Activated CD4-positive, alpha-beta T cell treated with anti-CD3 and anti-CD28 coated beads, Interleukin-2, amount 10 ng/mL, durations not matched to agents 24 days and 14 days (primary cell): ENCODE measurements around the gene RASSF5. TPM values are rescaled to one million over a fixed set of nuclear protein-coding genes. Genes with fewer than 3 reads are reported as not detected.

Experiments
- DNase-seq: peaks from one replicate; pipeline ENCODE4 v3.0.0; 2022
- H3K27ac Mint-ChIP-seq: one replicate; pipeline ENCODE4 v1.8.0; 2022; ENCODE audit warnings: mild to moderate bottlenecking, mixed read lengths
- H3K27me3 Mint-ChIP-seq: one replicate; pipeline ENCODE4 v1.8.0; 2022; ENCODE audit warnings: mixed read lengths
- H3K36me3 Mint-ChIP-seq: one replicate; pipeline ENCODE4 v1.8.0; 2022; ENCODE audit warnings: low read depth, mild to moderate bottlenecking, mixed read lengths
- H3K4me1 Mint-ChIP-seq: one replicate; pipeline ENCODE4 v1.8.0; 2021; ENCODE audit warnings: mixed read lengths
- H3K4me3 Mint-ChIP-seq: one replicate; pipeline ENCODE4 v1.8.0; 2022; ENCODE audit warnings: mild to moderate bottlenecking, moderate library complexity, mixed read lengths
- H3K9me3 Mint-ChIP-seq: one replicate; pipeline ENCODE4 v1.8.0; 2021; ENCODE audit warnings: mixed read lengths
- intact Hi-C: fragments of 100-400 bp; cut with micrococcal nuclease; formaldehyde crosslinking; loops from one replicate; pipeline ENCODE4 v1.15.1; 2023
- total RNA-seq: library from RNA; stranded (reverse); gene quantifications from 2 replicates; pipeline ENCODE4 v1.2.3, GENCODE V29; 2022

The RASSF5 gene
- total RNA-seq, 1 donor from 2014 or later = 193 TPM

DNA sequence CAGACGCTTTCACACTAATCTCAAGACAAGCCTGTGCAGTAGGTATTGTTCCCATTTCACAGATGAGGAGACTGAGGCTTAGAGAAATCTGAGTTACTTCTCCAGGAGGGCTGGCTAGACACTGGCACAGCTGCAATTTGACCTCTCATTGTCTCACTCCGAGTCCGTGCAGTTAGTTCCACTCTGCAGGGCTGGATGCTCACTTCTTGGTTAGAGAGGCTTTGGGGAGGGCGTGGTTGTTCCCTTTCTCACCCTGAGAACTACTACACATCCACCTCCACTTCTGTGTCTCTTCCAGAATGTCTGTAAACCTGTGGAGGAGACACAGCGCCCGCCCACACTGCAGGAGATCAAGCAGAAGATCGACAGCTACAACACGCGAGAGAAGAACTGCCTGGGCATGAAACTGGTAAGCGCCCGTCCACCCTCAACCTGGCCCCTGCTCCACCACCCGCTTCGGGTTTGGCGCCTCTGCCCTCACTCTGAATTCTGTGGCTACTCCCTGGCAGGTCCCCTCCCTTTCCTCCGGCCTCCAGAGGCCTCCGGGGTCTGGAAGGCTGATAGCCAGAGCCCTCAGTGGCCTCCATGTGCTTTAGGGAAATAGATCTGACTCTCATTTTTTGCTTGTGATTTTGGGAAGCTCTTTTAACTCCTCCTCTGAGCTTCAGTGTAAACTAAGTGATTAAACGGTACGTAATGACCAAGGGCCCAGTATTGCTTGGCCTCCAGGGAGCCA, 75.8 kb downstream of the RASSF5 start:
- H3K27me3 Mint-ChIP-seq = no peaks in the 10 kb centered on the region
- H3K36me3 Mint-ChIP-seq = peaks cover 85% of the 10 kb centered on the region
- DNase-seq = peak; percentile 79
- H3K4me1 Mint-ChIP-seq = peaks cover 84% of the 10 kb centered on the region
- peak overlapping the region; percentile 100 for H3K27ac Mint-ChIP-seq
- intact Hi-C loops = loop anchor here (1.0 kb wide), 4 partner anchors 38 to 104 kb away; no protein-coding TSS in a partner anchor
- peak overlapping the region; percentile 84 for H3K4me3 Mint-ChIP-seq
- H3K9me3 Mint-ChIP-seq = no peaks in the 10 kb centered on the region

DNA sequence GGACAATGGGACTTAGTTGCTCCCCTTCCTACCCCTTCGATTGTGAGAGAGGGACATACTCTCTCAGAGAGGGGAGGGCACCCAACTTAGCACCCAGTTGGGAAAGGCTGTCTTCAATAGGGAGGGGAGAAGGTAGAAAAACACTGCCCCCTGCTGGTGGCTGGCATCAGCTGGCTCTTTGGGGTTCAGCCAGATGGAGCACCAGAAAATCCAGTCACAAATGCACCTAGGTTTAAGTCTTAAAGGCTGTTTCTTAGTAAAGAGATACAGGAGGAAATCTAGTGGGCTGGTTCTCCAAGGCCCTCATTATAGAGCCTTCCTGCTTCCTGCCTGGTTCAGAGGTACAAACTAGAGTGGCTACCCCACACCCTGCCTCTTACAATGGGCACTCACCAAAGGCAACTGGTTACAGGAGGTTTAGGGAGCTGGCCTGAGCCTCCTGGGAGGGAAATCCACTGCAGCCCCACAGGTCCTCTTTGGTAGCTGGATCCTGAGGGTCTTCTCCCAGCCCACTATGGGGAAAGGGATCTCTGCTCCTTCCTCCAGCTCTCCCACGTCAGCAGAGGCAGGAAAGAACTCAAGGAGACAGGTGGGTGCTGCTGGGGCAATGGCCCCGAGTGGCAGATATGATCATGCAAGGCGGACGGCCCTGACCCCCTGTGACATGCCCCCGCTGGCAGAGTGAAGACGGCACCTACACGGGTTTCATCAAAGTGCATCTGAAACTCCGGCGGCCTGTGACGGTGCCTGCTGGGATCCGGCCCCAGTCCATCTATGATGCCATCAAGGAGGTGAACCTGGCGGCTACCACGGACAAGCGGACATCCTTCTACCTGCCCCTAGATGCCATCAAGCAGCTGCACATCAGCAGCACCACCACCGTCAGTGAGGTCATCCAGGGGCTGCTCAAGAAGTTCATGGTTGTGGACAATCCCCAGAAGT, 76.6 kb downstream of the RASSF5 start:
- Mint-ChIP-seq H3K9me3 (no peaks in the 10 kb centered on the region), H3K27me3 (no peaks in the 10 kb centered on the region), H3K4me3 (peak overlapping the region; percentile 84), H3K36me3 (peaks cover 84% of the 10 kb centered on the region), H3K27ac (peak overlapping the region; percentile 100), H3K4me1 (peaks cover 83% of the 10 kb centered on the region)
- DNase-seq = peak; percentile 94
- intact Hi-C loops = loop anchor here (1.0 kb wide), 4 partner anchors 39 to 105 kb away; no protein-coding TSS in a partner anchor

DNA sequence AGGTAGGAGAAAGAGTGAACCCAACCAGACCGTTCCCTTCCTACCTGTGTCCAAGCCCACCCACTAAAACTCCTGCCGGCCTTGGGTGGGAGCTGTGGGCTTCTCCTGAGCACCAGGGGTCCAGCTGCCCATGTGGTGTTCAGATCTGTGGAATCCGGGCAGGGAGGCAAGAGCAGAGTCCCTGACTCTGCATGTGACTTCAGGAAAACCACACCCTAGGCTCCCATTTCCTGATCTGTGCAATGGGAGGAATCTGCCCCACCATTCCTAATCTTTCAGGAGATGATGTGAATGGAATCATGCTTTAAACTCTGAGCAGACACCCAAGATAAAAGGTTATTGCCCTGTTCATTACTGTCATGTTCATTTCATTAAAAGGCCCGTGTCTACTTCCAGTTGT, 77.4 kb downstream of the RASSF5 start:
- H3K27me3 Mint-ChIP-seq = no peaks in the 10 kb centered on the region
- H3K9me3 Mint-ChIP-seq = no peaks in the 10 kb centered on the region
- H3K27ac Mint-ChIP-seq = peak overlapping the region; percentile 94
- H3K36me3 Mint-ChIP-seq = peaks cover 84% of the 10 kb centered on the region
- DNase-seq = no peak
- intact Hi-C loops = no loop called here
- H3K4me1 Mint-ChIP-seq = peaks cover 82% of the 10 kb centered on the region
- no peak overlapping the region for H3K4me3 Mint-ChIP-seq

DNA sequence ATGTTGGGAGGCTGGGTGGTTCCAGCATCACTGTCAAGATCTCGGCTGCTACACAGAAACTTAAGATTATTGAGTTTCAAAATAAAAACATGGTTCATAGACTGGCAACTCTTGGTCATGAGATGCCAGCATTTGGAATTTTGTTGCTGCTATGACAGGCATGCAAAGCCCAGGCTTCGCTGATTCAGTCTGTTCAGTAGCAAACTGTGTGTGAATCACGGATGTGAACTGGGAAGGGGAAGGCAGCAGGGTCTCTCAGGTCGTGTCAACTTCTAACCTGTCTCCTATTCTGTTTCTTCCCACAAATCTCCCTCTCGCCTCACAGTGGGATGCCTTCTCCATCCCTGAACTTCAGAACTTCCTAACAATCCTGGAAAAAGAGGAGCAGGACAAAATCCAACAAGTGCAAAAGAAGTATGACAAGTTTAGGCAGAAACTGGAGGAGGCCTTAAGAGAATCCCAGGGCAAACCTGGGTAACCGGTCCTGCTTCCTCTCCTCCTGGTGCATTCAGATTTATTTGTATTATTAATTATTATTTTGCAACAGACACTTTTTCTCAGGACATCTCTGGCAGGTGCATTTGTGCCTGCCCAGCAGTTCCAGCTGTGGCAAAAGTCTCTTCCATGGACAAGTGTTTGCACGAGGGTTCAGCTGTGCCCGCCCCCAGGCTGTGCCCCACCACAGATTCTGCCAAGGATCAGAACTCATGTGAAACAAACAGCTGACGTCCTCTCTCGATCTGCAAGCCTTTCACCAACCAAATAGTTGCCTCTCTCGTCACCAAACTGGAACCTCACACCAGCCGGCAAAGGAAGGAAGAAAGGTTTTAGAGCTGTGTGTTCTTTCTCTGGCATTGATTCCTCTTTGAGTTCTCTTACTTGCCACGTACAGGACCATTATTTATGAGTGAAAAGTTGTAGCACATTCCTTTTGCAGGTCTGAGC, 79.4 kb downstream of the RASSF5 start:
- Mint-ChIP-seq H3K36me3 (peaks cover 78% of the 10 kb centered on the region), H3K4me3 (no peak overlapping the region), H3K27me3 (no peaks in the 10 kb centered on the region), H3K27ac (peak overlapping the region; percentile 94), H3K4me1 (peaks cover 78% of the 10 kb centered on the region), H3K9me3 (no peaks in the 10 kb centered on the region)
- DNase-seq = no peak
- intact Hi-C loops = no loop called here

DNA sequence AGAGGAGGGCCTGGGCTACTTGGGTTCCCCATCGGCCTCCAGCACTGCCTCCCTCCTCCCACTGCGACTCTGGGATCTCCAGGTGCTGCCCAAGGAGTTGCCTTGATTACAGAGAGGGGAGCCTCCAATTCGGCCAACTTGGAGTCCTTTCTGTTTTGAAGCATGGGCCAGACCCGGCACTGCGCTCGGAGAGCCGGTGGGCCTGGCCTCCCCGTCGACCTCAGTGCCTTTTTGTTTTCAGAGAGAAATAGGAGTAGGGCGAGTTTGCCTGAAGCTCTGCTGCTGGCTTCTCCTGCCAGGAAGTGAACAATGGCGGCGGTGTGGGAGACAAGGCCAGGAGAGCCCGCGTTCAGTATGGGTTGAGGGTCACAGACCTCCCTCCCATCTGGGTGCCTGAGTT, 80.6 kb downstream of the RASSF5 start:
- Mint-ChIP-seq H3K4me1 (peaks cover 76% of the 10 kb centered on the region), H3K36me3 (peaks cover 84% of the 10 kb centered on the region), H3K4me3 (no peak overlapping the region), H3K27ac (peak overlapping the region; percentile 94), H3K9me3 (no peaks in the 10 kb centered on the region), H3K27me3 (no peaks in the 10 kb centered on the region)
- intact Hi-C loops = no loop called here
- no peak for DNase-seq

DNA sequence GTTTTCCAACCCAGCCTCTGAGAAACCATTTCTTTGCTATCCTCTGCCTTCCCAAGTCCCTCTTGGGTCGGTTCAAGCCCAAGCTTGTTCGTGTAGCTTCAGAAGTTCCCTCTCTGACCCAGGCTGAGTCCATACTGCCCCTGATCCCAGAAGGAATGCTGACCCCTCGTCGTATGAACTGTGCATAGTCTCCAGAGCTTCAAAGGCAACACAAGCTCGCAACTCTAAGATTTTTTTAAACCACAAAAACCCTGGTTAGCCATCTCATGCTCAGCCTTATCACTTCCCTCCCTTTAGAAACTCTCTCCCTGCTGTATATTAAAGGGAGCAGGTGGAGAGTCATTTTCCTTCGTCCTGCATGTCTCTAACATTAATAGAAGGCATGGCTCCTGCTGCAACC, 81.2 kb downstream of the RASSF5 start:
- Mint-ChIP-seq H3K36me3 (peaks cover 82% of the 10 kb centered on the region), H3K27me3 (no peaks in the 10 kb centered on the region), H3K9me3 (no peaks in the 10 kb centered on the region), H3K4me3 (peak overlapping the region; percentile 44), H3K4me1 (peaks cover 72% of the 10 kb centered on the region), H3K27ac (peak overlapping the region; percentile 94)
- peak; percentile 60 for DNase-seq
- intact Hi-C loops = no loop called here

DNA sequence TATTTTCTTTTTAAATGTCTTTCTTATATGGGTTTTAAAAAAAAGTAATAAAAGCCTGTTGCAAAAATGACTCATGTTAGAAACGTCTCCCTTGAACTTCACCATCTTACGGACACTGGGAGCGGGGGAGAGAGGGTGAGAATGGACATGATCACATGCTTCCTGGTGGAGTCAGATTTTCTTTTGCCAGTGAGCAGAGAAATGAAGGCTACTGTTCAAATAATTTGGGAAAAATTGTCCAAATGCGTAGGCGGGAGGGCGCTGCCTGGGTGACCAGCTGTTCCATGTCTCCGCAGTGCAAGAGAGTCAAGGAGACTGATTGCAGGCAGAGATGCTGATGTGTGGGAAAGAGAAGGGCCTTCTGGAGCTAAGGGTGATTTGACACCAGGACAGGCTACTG, 81.9 kb downstream of the RASSF5 start:
- no peaks in the 10 kb centered on the region for H3K27me3 Mint-ChIP-seq

DNA sequence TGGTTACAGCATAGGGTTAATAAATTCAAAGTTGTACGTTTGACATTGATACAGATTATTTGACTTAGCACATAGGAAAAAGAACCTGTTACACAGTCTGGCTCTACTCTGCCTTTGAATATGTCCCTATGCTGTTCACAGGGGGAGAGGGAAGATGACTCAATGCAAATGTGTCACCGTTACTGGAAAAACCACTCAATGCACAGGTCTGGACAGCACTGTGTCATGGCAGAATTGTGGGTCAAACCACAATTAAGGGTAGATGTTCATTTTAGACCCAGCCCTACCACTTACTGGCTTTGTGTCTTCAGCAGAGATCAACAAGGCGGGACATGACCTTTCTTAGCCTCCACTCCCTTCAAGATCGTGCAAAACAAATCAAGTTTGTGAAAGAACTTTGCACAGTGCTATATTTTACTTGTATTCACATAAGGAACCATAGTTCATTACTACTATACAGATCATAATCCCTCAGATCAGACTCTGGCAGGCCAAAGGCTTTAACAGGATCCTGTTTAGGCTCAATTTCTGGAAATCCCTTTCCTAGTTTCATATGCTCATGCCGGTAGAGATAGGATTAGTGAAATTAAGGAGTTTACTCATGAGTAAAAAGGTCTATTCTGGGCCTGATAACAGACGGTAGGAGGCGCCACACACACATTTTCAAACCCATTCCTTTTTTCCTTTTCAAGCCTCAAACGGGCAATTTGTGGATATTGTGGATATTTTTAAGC, 82.9 kb downstream of the RASSF5 start:
- Mint-ChIP-seq H3K27ac (peak overlapping the region; percentile 94), H3K9me3 (no peaks in the 10 kb centered on the region), H3K27me3 (no peaks in the 10 kb centered on the region), H3K36me3 (peaks cover 77% of the 10 kb centered on the region), H3K4me1 (peaks cover 65% of the 10 kb centered on the region), H3K4me3 (peak overlapping the region; percentile 78)
- peak; percentile 90 for DNase-seq
- intact Hi-C loops = loop anchor here (1.0 to 5.0 kb wide), 8 partner anchors 10 to 86 kb away; partner anchors contain the start of gene DYRK3

More for the DNA sequence above, 81.9 kb downstream of the RASSF5 start:
- Mint-ChIP-seq H3K4me1 (peaks cover 71% of the 10 kb centered on the region), H3K4me3 (peak overlapping the region; percentile 73), H3K27ac (peak overlapping the region; percentile 94), H3K9me3 (no peaks in the 10 kb centered on the region), H3K36me3 (peaks cover 80% of the 10 kb centered on the region)
- intact Hi-C loops = no loop called here
- peak; percentile 58 for DNase-seq

DNA sequence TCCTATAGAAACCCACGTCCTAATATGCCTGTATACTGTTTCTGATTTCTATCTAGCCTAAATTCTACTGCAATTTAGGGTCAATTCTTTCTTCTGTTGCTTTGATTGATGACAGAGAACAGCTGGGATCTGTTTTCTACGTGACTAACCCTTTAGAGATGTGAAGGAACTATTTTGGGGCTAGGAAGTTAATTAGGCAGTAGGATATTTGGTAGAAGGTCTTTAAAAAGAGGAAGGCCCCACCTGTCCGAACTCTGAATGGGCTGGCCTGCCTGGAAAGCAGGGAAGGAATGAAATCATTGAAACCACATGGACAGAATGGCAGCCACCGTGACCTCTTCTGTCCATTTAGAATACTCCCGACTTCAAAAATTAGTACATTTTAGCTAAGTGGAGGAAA, 83.9 kb downstream of the RASSF5 start:
- peak overlapping the region; percentile 94 for H3K27ac Mint-ChIP-seq
- no peaks in the 10 kb centered on the region for H3K9me3 Mint-ChIP-seq
- intact Hi-C loops = loop anchor here (2.0 to 5.0 kb wide), 4 partner anchors 16 to 71 kb away; partner anchors contain the start of gene DYRK3
- H3K4me1 Mint-ChIP-seq = peaks cover 62% of the 10 kb centered on the region
- H3K27me3 Mint-ChIP-seq = no peaks in the 10 kb centered on the region
- peak overlapping the region; percentile 78 for H3K4me3 Mint-ChIP-seq
- H3K36me3 Mint-ChIP-seq = peaks cover 80% of the 10 kb centered on the region
- DNase-seq = no peak

DNA sequence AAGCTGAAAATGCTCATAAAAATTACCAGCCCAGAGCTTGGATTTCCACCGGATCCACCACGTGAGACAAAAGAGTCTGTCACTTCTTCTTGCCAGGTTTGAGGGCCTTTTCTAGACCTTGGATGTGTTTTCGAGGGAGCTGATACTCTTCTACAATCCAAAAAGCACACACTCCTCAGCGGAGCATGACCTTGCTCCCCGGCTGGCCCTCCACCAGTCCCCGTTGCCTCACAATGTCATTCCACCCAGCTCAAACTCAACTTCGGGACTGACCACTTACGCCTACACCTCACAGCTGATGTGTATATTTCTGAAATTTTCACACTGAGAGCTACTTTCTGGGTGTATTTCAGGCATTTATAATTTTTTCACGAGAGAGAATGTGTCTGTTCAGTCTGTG, 84.4 kb downstream of the RASSF5 start:
- H3K4me1 Mint-ChIP-seq = peaks cover 58% of the 10 kb centered on the region
- H3K4me3 Mint-ChIP-seq = peak overlapping the region; percentile 42
- H3K9me3 Mint-ChIP-seq = no peaks in the 10 kb centered on the region
- intact Hi-C loops = loop anchor here (2.0 to 5.0 kb wide), 4 partner anchors 17 to 71 kb away; partner anchors contain the start of gene DYRK3
- peaks cover 77% of the 10 kb centered on the region for H3K36me3 Mint-ChIP-seq
- H3K27ac Mint-ChIP-seq = peak overlapping the region; percentile 87
- DNase-seq = no peak
- no peaks in the 10 kb centered on the region for H3K27me3 Mint-ChIP-seq

DNA sequence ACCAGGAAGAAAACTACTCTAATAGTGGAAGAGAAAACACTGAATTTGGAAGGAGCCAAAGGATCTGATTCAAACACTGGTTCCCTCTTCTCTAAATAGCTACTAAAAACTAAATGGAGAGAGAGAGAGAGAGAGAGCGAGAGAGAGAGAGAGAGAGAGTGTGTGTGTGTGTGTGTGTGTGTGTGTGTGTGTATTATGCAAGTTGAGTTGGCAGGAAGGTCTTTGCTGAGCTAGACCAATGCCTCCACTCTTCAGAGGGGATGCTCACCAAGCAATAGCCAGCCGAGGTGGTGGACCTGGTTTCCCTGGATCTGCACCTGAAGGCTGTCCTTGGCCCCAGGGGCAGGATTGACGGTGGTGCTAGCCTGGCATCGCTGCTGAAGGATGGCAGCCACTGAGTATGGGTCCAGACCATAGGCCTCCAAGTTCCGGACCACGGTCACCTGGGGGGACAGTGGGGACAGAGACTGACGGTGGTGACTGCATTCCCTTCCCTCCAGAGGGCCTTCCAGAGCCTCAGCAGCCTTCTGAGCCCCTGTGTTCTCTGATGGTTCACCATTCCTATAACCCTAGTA, 86.1 kb downstream of the RASSF5 start:
- Mint-ChIP-seq H3K4me3 (no peak overlapping the region), H3K27me3 (no peaks in the 10 kb centered on the region), H3K4me1 (peaks cover 46% of the 10 kb centered on the region), H3K36me3 (peaks cover 72% of the 10 kb centered on the region), H3K9me3 (no peaks in the 10 kb centered on the region), H3K27ac (peak overlapping the region; percentile 67)
- intact Hi-C loops = loop anchor here (5.0 kb wide), 1 partner anchor 69 kb away; no protein-coding TSS in a partner anchor
- no peak for DNase-seq

DNA sequence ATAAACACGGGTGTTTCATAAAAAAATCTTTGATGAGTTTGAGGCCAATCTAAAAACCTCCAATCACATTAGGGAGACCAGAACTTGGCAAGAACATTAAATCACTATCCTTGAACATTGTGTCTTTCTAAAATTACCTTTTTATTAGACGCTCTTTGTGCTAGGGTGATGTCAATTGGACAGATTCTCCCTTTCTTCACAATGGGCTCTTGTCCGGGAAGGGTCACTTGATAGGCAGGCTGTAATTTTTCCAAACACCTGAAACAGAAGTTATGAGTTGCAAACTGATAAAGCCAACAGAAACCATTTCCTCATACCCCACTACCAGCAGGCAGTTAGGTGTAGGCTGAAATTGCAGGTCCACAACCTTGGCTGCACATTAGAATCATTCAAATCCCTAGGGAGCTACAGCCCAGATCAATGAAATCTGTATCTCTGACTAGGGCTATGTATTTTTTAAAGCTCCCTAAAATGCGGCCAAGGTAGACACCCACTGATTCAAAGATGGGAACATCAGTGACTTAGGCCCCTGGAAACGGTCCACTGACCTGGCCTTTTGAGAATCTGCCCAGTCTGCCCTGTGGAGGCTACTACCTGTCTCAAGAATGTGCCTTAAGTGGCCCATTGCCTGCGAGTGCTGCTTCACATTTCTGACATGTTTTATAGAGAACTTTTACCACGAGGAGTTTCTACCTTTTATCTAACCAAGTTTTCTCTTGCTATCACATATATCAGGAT, 88.4 kb downstream of the RASSF5 start:
- no peak overlapping the region for H3K4me3 Mint-ChIP-seq
- intact Hi-C loops = no loop called here
- H3K4me1 Mint-ChIP-seq = peaks cover 27% of the 10 kb centered on the region
- DNase-seq = no peak
- H3K27ac Mint-ChIP-seq = peak overlapping the region; percentile 23
- H3K36me3 Mint-ChIP-seq = peaks cover 69% of the 10 kb centered on the region
- no peaks in the 10 kb centered on the region for H3K9me3 Mint-ChIP-seq
- H3K27me3 Mint-ChIP-seq = no peaks in the 10 kb centered on the region
